AG04450 (cell line): Measurements from ENCODE around the gene TLL2. TPM values are rescaled to one million over a fixed set of nuclear protein-coding genes. Genes with fewer than 3 reads are reported as not detected.

ENCODE experiments used
- CTCF ChIA-PET: fragments of 300-600, 350-600 bp; formaldehyde crosslinking; extraction: SDS; loops from one replicate; lab custom pipeline; 2022; ENCODE audit warnings: antibody characterized with exemption, inconsistent platforms; lab: Charles Lee
- POLR2A ChIA-PET: fragments of 350-600 bp; formaldehyde crosslinking; extraction: SDS; loops from one replicate; lab custom pipeline; 2021; ENCODE audit warnings: antibody characterized with exemption, inconsistent platforms; lab: Yijun Ruan, JAX
- DNase-seq: peaks from one replicate; pipeline ENCODE4 v3.0.0-alpha.2; 2011; ENCODE audit warnings: low read depth, low spot score
- H3K27ac ChIP-seq: one replicate; pipeline ENCODE4 v1.5.1; 2012; ENCODE audit warnings: low read depth, low read length, control low read depth
- H3K27me3 ChIP-seq: one replicate; pipeline ENCODE4 v1.6.0; 2012; ENCODE audit warnings: low read length; ENCODE audit not compliant: control insufficient read depth, insufficient read depth
- H3K4me3 ChIP-seq: 2 replicates; pipeline ENCODE4 v1.5.1; 2011; ENCODE audit warnings: mild to moderate bottlenecking, low read depth, low read length, control low read depth
- H3K9me3 ChIP-seq: 2 replicates; pipeline ENCODE4 v1.5.1; 2012; ENCODE audit warnings: low read length; ENCODE audit not compliant: control insufficient read depth, insufficient read depth
- polyA plus RNA-seq: library from polyadenylated mRNA; depleted of rRNA; stranded (reverse); fragments of >200 nt; gene quantifications from 2 replicates; pipeline ENCODE4 v1.2.3, GENCODE V29; 2011
- TF ChIP-seq, protein P1 (sequence below): IDR thresholded peaks from 2 replicates; pipeline ENCODE4 v1.5.1; 2011; ENCODE audit warnings: low read depth, low read length, control low read depth, inconsistent platforms

The TLL2 gene
- polyA plus RNA-seq, 1 experiment, result 0.01 TPM

DNA sequence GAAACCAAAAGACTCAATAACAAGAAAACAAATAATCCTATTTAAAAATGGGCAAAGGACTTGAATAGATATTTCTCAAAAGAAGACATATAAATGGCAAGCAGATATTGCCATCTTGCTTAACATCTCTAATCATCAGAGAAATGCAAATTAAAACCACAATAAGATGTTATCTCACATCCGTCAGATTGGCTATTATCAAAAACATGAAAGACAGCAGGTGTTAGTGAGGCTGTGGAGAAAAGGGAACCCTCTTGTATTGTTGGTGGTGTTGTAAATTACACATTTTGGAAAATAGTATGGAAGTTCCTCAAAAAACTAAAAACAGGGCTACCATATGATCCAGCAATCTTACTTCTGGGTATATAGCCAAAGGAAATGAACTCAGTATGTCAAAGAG is 180.6 kb downstream of the TLL2 start:
- DNase-seq, result no peak
- POLR2A ChIA-PET, result no interaction called here

DNA sequence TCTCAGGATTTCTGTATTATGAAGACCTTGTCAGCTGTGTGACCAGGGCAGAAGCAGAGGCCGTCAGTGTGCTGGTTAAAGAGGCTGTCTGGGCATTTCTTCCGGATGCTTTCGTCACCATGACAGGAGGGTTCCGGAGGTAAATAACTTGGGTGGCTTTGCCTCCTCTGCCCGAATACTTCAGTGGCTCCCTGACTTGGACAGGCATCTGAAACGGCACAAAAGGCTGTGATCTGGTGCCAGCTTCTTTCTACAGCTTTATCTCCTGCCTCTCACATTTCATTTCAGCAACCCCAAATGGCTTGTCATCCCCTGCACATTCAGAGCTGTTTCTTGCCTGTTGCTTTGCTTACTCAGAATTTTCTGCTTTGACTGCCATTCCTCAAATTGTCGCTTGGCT is 186.3 kb downstream of the TLL2 start:
- TF ChIP-seq, protein P1, sequence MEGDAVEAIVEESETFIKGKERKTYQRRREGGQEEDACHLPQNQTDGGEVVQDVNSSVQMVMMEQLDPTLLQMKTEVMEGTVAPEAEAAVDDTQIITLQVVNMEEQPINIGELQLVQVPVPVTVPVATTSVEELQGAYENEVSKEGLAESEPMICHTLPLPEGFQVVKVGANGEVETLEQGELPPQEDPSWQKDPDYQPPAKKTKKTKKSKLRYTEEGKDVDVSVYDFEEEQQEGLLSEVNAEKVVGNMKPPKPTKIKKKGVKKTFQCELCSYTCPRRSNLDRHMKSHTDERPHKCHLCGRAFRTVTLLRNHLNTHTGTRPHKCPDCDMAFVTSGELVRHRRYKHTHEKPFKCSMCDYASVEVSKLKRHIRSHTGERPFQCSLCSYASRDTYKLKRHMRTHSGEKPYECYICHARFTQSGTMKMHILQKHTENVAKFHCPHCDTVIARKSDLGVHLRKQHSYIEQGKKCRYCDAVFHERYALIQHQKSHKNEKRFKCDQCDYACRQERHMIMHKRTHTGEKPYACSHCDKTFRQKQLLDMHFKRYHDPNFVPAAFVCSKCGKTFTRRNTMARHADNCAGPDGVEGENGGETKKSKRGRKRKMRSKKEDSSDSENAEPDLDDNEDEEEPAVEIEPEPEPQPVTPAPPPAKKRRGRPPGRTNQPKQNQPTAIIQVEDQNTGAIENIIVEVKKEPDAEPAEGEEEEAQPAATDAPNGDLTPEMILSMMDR, result no peak
- H3K27ac ChIP-seq, result no peak overlapping the region
- POLR2A ChIA-PET, result no interaction called here
- H3K9me3 ChIP-seq, result no peaks in the 10 kb centered on the region
- no peaks in the 10 kb centered on the region for H3K27me3 ChIP-seq
- DNase-seq, result no peak
- H3K4me3 ChIP-seq, result no peak overlapping the region
- CTCF ChIA-PET, result no interaction called here

More for the DNA sequence above, 180.6 kb downstream of the TLL2 start:
- CTCF ChIA-PET, result interaction anchor here (1.1 to 2.0 kb wide), 2 partner anchors 10 kb away, joined by 3 to 15 read pairs; no protein-coding TSS in a partner anchor
- no peak overlapping the region for H3K4me3 ChIP-seq
- no peak overlapping the region for H3K27ac ChIP-seq
- TF ChIP-seq, protein P1, result no peak
- no peaks in the 10 kb centered on the region for H3K9me3 ChIP-seq
- H3K27me3 ChIP-seq, result no peaks in the 10 kb centered on the region

DNA sequence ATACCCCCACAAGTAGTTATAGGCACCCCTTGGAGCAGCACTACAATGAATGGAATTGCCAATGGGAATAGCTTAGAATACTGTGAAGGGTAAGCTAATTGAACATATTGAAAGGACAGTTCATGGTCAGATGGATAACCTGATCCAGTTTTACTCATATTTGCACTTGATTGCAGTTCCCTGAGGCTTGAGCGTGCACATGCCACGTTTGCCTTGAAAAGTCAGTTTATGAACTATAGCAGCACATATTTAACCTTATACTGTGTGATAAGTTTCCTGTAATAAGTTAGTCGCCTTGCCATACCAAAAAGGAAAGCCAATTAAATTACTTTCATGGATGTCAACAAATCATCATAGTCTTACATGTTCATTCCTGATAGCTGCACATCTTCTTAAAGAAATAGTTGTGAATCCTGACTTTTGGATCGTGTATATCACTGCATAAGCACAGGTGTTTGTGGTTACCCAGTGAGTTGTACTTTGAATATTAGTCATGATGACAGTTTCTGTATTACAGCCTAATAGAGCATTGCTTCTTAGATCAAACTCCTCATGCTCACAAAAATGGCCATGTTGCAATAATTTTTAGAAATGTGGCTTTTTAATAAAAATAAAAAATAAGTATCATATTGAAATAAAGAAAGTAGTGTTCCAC is 187.9 kb downstream of the TLL2 start:
- no peak overlapping the region for H3K4me3 ChIP-seq
- H3K9me3 ChIP-seq, result no peaks in the 10 kb centered on the region
- H3K27me3 ChIP-seq, result no peaks in the 10 kb centered on the region
- no peak overlapping the region for H3K27ac ChIP-seq
- ChIA-PET POLR2A (no interaction called here), CTCF (interaction anchor here (1.5 kb wide), 1 partner anchor 9 kb away, joined by 4 read pairs; no protein-coding TSS in a partner anchor)
- DNase-seq, result no peak
- TF ChIP-seq, protein P1, result no peak

DNA sequence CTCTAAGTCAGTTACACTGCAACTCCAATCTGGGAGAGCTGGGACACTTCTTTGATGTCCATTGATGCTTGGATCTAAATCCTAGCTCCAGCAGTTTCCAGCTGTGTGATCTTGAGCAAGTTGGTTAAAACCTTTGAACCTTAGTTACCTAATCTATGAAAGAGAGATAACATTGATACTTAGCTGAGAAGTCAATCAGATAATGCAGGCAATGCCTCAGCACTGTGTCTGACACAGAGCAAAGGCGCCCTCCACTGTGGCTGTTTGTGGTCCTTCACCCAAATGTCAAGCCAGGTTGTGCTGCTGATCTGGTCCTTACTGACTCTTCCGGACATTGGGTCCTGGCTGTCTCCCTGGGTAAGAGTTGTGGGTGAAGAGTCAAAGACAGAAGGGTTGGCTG is 189.3 kb downstream of the TLL2 start:
- TF ChIP-seq, protein P1, result no peak
- POLR2A ChIA-PET, result no interaction called here
- no peak overlapping the region for H3K4me3 ChIP-seq
- no peaks in the 10 kb centered on the region for H3K9me3 ChIP-seq
- no peak for DNase-seq
- H3K27me3 ChIP-seq, result no peaks in the 10 kb centered on the region
- CTCF ChIA-PET, result interaction anchor here (1.5 to 3.4 kb wide), 2 partner anchors 10 kb away, joined by 4 to 15 read pairs; no protein-coding TSS in a partner anchor
- no peak overlapping the region for H3K27ac ChIP-seq

DNA sequence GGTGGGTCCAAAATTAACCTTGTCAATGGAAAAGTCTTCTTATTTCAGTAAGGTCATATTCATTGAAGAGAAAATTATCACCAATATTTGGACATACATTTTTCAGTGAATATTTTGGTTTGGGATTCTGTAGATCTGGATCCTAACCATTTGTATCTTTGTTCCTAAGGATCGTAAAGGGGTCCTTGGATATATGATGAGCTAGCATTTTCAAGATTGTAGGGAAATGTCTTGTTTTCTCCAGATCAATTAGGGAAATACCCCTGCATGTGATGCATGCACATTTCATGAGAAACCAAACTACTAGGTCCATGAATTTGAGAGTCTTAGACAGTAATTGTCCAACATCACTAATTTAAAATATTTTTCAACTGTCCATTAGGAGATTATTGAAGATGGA is 191.5 kb downstream of the TLL2 start:
- TF ChIP-seq, protein P1, result no peak

More for the DNA sequence above, 191.5 kb downstream of the TLL2 start:
- DNase-seq, result no peak
- no peaks in the 10 kb centered on the region for H3K27me3 ChIP-seq
- H3K27ac ChIP-seq, result no peak overlapping the region
- POLR2A ChIA-PET, result no interaction called here
- H3K9me3 ChIP-seq, result no peaks in the 10 kb centered on the region
- CTCF ChIA-PET, result interaction anchor here (0.8 to 3.4 kb wide), 2 partner anchors 12 to 14 kb away, joined by 3 to 15 read pairs; no protein-coding TSS in a partner anchor
- no peak overlapping the region for H3K4me3 ChIP-seq
